IMR-90 (cell line): Measurements from ENCODE around the gene MCM6. TPM values are rescaled to one million over a fixed set of nuclear protein-coding genes. Genes with fewer than 3 reads are reported as not detected.

Experiments
- ATAC-seq: fragments of 200-7000 bp; cut with Tn5 transposase; 2 replicates; pipeline ENCODE4 v1.9.1; 2020; ENCODE audit warnings: low read depth, mild to moderate bottlenecking, moderate library complexity
- BruUV-seq: library from RNA; stranded (reverse); fragments of 400-500 nt; replicated peaks from 2 replicates; lab custom pipeline; 2021; lab: Mats Ljungman, UMichigan
- CTCF ChIA-PET: fragments of 300-600 bp; formaldehyde crosslinking; extraction: SDS; loops from one replicate; lab custom pipeline; 2021; ENCODE audit warnings: antibody characterized with exemption; lab: Yijun Ruan, JAX
- POLR2A ChIA-PET: fragments of 300-600 bp; sonication (Branson Sonifier 250); formaldehyde crosslinking; loops from one replicate; lab custom pipeline; 2022; ENCODE audit warnings: antibody characterized with exemption; ENCODE audit not compliant: unreplicated experiment; lab: Charles Lee
- DNase-seq: peaks from one replicate; pipeline ENCODE4 v3.0.0; 2013
- H2AFZ ChIP-seq: replicated peaks from 2 replicates; pipeline ENCODE3; 2013; ENCODE audit warnings: low read length, mild to moderate bottlenecking; ENCODE audit not compliant: poor library complexity
- H2AK5ac ChIP-seq: 2 replicates; pipeline ENCODE4 v1.6.1; 2013; ENCODE audit warnings: low read depth, low read length, inconsistent platforms
- H2AK9ac ChIP-seq: replicated peaks from 2 replicates; pipeline ENCODE3; 2013; ENCODE audit warnings: mild to moderate bottlenecking, low read depth, low read length, moderate library complexity; ENCODE audit not compliant: poor library complexity
- H2BK120ac ChIP-seq: 2 replicates; pipeline ENCODE4 v1.6.1; 2013; ENCODE audit warnings: low read depth, low read length, inconsistent platforms
- H2BK15ac ChIP-seq: 3 replicates; pipeline ENCODE4 v1.6.1; 2013; ENCODE audit warnings: low read depth, low read length, inconsistent platforms
- H2BK20ac ChIP-seq: 2 replicates; pipeline ENCODE4 v1.6.1; 2013; ENCODE audit warnings: low read depth, mild to moderate bottlenecking, inconsistent platforms, low read length, moderate library complexity
- H2BK5ac ChIP-seq: 2 replicates; pipeline ENCODE4 v1.6.1; 2013; ENCODE audit warnings: mild to moderate bottlenecking, low read depth, low read length, inconsistent platforms; ENCODE audit not compliant: poor library complexity, severe bottlenecking
- H3K14ac ChIP-seq: replicated peaks from 2 replicates; pipeline ENCODE4 v1.6.1; 2013; ENCODE audit warnings: low read depth, low read length, inconsistent platforms
- H3K18ac ChIP-seq: 2 replicates; pipeline ENCODE4 v1.6.1; 2013; ENCODE audit warnings: low read depth, low read length, control low read depth
- H3K23ac ChIP-seq: 2 replicates; pipeline ENCODE4 v1.6.1; 2013; ENCODE audit warnings: low read depth, low read length, inconsistent platforms
- H3K27ac ChIP-seq: 2 replicates; pipeline ENCODE4 v1.5.1; 2013; ENCODE audit warnings: mild to moderate bottlenecking, control low read depth, low read length; ENCODE audit not compliant: insufficient read depth
- H3K27me3 ChIP-seq: 2 replicates; pipeline ENCODE4 v1.6.1; 2013; ENCODE audit warnings: low read length; ENCODE audit not compliant: control insufficient read depth, insufficient read depth
- H3K36me3 ChIP-seq: 2 replicates; pipeline ENCODE4 v1.6.1; 2013; ENCODE audit warnings: low read length, mixed read lengths; ENCODE audit not compliant: control insufficient read depth, insufficient read depth
- H3K4ac ChIP-seq: 2 replicates; pipeline ENCODE4 v1.6.1; 2013; ENCODE audit warnings: low read depth, low read length, inconsistent platforms
- H3K4me1 ChIP-seq: 2 replicates; pipeline ENCODE4 v1.6.1; 2013; ENCODE audit warnings: low read length, mixed read lengths; ENCODE audit not compliant: control insufficient read depth, insufficient read depth
- H3K4me2 ChIP-seq: 2 replicates; pipeline ENCODE4 v1.6.1; 2013; ENCODE audit warnings: low read depth, mild to moderate bottlenecking, control low read depth, low read length, moderate library complexity
- H3K4me3 ChIP-seq: 2 replicates; pipeline ENCODE4 v1.5.1; 2013; ENCODE audit warnings: low read depth, mild to moderate bottlenecking, control low read depth, low read length, moderate library complexity; ENCODE audit not compliant: insufficient read depth
- H3K56ac ChIP-seq: 2 replicates; pipeline ENCODE4 v1.6.1; 2013; ENCODE audit warnings: low read length, inconsistent platforms; ENCODE audit not compliant: insufficient read depth; ENCODE audit errors: extremely low read depth
- H3K79me1 ChIP-seq, 2 experiments: 2 replicates each; pipeline ENCODE4 v1.6.1; 2013; ENCODE audit warnings: low read length in 2 of 2, inconsistent platforms in 1 of 2, low read depth in 1 of 2
- H3K9ac ChIP-seq: 2 replicates; pipeline ENCODE4 v1.6.1; 2013; ENCODE audit warnings: low read depth, low read length, control low read depth
- H3K9me1 ChIP-seq: 2 replicates; pipeline ENCODE4 v1.6.1; 2013; ENCODE audit warnings: low read length, inconsistent platforms; ENCODE audit not compliant: insufficient read depth
- H3K9me3 ChIP-seq: 2 replicates; pipeline ENCODE4 v1.6.1; 2013; ENCODE audit warnings: low read length; ENCODE audit not compliant: control insufficient read depth, insufficient read depth
- H4K20me1 ChIP-seq: 2 replicates; pipeline ENCODE4 v1.6.1; 2013; ENCODE audit warnings: low read length, inconsistent platforms; ENCODE audit not compliant: insufficient read depth
- H4K5ac ChIP-seq: 2 replicates; pipeline ENCODE4 v1.6.1; 2013; ENCODE audit warnings: mild to moderate bottlenecking, low read depth, low read length, control low read depth
- H4K8ac ChIP-seq, 2 experiments: 2 replicates each; pipeline ENCODE4 v1.6.1; 2013; ENCODE audit warnings: low read depth in 2 of 2, low read length in 2 of 2, control low read depth in 1 of 2, inconsistent platforms in 1 of 2
- H4K91ac ChIP-seq: 2 replicates; pipeline ENCODE4 v1.6.1; 2013; ENCODE audit warnings: low read depth, low read length, inconsistent platforms; ENCODE audit not compliant: insufficient read depth
- BHLHE40 ChIP-seq: fragments of 150-350 bp; IDR thresholded peaks from 2 replicates; pipeline ENCODE4 v1.6.1; 2016; ENCODE audit warnings: mild to moderate bottlenecking, low read depth, low read length
- CEBPB ChIP-seq: IDR thresholded peaks from 2 replicates; pipeline ENCODE4 v1.6.1; 2012; ENCODE audit warnings: low read depth, low read length, improper control_type of control experiment
- MAZ ChIP-seq: IDR thresholded peaks from 2 replicates; pipeline ENCODE4 v1.6.1; 2012; ENCODE audit warnings: low read depth, mild to moderate bottlenecking, low read length, improper control_type of control experiment, moderate library complexity, borderline replicate concordance
- POLR2A ChIP-seq: IDR thresholded peaks from 2 replicates; pipeline ENCODE4 v1.6.1; 2012; ENCODE audit warnings: mild to moderate bottlenecking, low read depth, low read length
- RAD21 ChIP-seq: IDR thresholded peaks from 2 replicates; pipeline ENCODE4 v1.6.1; 2012; ENCODE audit warnings: low read length, improper control_type of control experiment
- RCOR1 ChIP-seq: IDR thresholded peaks from 2 replicates; pipeline ENCODE4 v1.6.1; 2012; ENCODE audit warnings: mild to moderate bottlenecking, low read length, improper control_type of control experiment; ENCODE audit not compliant: insufficient replicate concordance
- WGBS, 2 experiments: methylation state at CpG; one replicate each; pipeline versions ENCODE4 v1.1.5 to v1.1.7; 2013; ENCODE audit warnings: missing lambda C conversion rate in 2 of 2; ENCODE audit not compliant: insufficient read length in 1 of 2; ENCODE audit errors: extremely low coverage in 2 of 2; 5-methylcytosine and 5-hydroxymethylcytosine counted together
- dilution Hi-C: fragments of 300-500 bp; cut with HindIII; formaldehyde crosslinking; loops from one replicate; pipeline ENCODE4 v1.14.3; 2018; ENCODE audit warnings: low sequenced_read_pairs; ENCODE audit not compliant: unreplicated experiment
- in situ Hi-C: fragments of 300-500 bp; cut with MboI; formaldehyde crosslinking; loops from 3 replicates; pipeline ENCODE4 v1.14.3; 2019; ENCODE audit warnings: low sequenced_read_pairs, inconsistent platforms, mixed read lengths
- intact Hi-C: fragments of 100-400 bp; cut with micrococcal nuclease; formaldehyde crosslinking; loops from 2 replicates; pipeline ENCODE4 v1.10.0; 2022
- polyA plus RNA-seq, 3 experiments: library from polyadenylated mRNA; depleted of rRNA; stranded (reverse); fragments of >200 nt; gene quantifications; 2 replicates each; pipeline ENCODE4 v1.2.3, GENCODE V29; 2012; ENCODE audit warnings: low replicate concordance in 1 of 3
- total RNA-seq: library from RNA; depleted of rRNA; stranded (reverse); fragments of >200 nt; gene quantifications from 2 replicates; pipeline ENCODE4 v1.2.3, GENCODE V29; 2012

The MCM6 gene
- total and polyA plus RNA-seq, 2 of the 4 experiments (the other 2 are of a cell fraction): 21.4 to 29.6 TPM

- no peak overlapping the region for H3K23ac ChIP-seq
- no peak for DNase-seq
- in situ Hi-C loops: no loop called here
- no peaks in the 10 kb centered on the region for H3K79me1 ChIP-seq
- no peaks in the 10 kb centered on the region for H4K20me1 ChIP-seq
- H3K9me3 ChIP-seq: no peaks in the 10 kb centered on the region
- H3K4me2 ChIP-seq: no peak overlapping the region
- no peak overlapping the region for H3K4me3 ChIP-seq
- no peak overlapping the region for H3K18ac ChIP-seq
- TF ChIP-seq RAD21 (no peak), MAZ (no peak), CEBPB (no peak), BHLHE40 (no peak), POLR2A (no peak), RCOR1 (no peak)
- H2BK120ac ChIP-seq: no peak overlapping the region
- BruUV-seq: no TSS peak
- H4K91ac ChIP-seq: no peak overlapping the region
- no peak overlapping the region for H2AFZ ChIP-seq
- peaks cover 5% of the 10 kb centered on the region for H3K27me3 ChIP-seq
- ChIA-PET CTCF (interaction anchor here (1.0 kb wide), 1 partner anchor 10 kb away, joined by 3 read pairs; no protein-coding TSS in a partner anchor), POLR2A (no interaction called here)
- H2AK9ac ChIP-seq: no peak overlapping the region
- H4K5ac ChIP-seq: no peak overlapping the region
- H3K36me3 ChIP-seq: no peaks in the 10 kb centered on the region
- no peak overlapping the region for H2BK5ac ChIP-seq
- H3K56ac ChIP-seq: no peak overlapping the region
- no peak overlapping the region for H3K27ac ChIP-seq
- 100% methylated on average over 2 of the region's 4 CpGs; no CpG with 5 or more reads in 1 of the 2 experiments for WGBS, 2 experiments
- H3K9ac ChIP-seq: no peak overlapping the region
- H2BK15ac ChIP-seq: no peak overlapping the region
- ATAC-seq: no peak
- intact Hi-C loops: no loop called here
- H4K8ac ChIP-seq: no peak overlapping the region
- no peaks in the 10 kb centered on the region for H3K4me1 ChIP-seq
- no peak overlapping the region for H3K4ac ChIP-seq
- no peak overlapping the region for H2AK5ac ChIP-seq
- H3K9me1 ChIP-seq: no peaks in the 10 kb centered on the region
- no peak overlapping the region for H2BK20ac ChIP-seq
- no peak overlapping the region for H3K14ac ChIP-seq
- dilution Hi-C loops: no loop called here
Measured at GRCh38 chr2:135885709-135886108, 9.5 kb upstream of the MCM6 start.
